Astrocyte (in vitro differentiated cells and primary cell): ENCODE results near the gene GGT5.

ENCODE experiments used
- EZH2 ChIP-seq: IDR thresholded peaks from 2 replicates; pipeline ENCODE4 v1.6.1; 2012; ENCODE audit warnings: mild to moderate bottlenecking, low read length, inconsistent platforms; ENCODE audit not compliant: insufficient read depth
- TF ChIP-seq, protein P1 (sequence below): IDR thresholded peaks from 2 replicates; pipeline ENCODE4 v1.5.1; 2011; ENCODE audit warnings: low read depth, mild to moderate bottlenecking, inconsistent platforms, low read length, moderate library complexity; ENCODE audit not compliant: insufficient read depth

DNA sequence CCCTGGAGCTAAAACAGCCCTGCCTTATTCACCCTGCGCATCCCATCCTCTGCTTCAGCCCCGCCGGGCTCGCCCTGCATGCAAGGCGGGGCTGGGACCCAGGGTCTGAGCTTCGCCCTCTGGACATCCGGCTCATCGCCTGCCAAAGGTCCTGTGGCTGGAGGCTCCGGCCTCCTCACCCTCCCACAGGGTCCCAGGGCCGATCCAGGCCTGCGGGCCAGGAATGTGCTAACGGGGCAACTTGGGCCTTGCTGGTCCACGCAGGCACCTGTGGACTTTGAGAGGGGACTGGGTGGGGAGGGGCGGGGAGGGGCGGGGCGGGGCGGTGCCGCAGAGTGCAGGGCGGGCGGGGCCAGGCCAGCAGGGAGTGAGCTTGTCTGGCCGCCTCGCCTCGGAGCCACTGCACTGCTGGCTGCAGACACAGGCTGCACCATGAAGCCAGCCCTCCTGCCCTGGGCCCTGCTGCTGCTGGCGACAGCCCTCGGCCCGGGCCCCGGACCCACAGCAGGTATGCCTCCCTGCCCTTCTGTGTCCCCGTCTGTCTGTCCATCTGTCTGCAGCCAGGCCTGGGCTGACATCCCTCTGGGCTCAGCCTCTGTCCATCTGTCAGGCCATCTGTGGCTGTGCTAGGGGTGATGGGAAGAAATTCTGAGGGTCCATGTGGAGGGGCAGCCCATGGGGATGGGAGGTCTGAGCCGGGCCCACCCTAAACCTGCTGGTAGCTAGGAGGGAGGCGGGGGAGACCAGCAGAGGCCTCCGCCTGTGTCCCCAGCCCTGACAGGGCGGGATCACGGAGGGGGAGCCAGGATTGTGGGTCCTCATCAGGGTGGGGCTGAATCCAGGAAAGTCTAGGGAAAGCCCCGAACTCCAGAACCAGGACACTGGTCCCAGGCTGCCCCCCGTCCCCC lies 63.5 kb downstream of the GGT5 start, which contains the start of gene SUSD2:
- TF ChIP-seq, protein P1, sequence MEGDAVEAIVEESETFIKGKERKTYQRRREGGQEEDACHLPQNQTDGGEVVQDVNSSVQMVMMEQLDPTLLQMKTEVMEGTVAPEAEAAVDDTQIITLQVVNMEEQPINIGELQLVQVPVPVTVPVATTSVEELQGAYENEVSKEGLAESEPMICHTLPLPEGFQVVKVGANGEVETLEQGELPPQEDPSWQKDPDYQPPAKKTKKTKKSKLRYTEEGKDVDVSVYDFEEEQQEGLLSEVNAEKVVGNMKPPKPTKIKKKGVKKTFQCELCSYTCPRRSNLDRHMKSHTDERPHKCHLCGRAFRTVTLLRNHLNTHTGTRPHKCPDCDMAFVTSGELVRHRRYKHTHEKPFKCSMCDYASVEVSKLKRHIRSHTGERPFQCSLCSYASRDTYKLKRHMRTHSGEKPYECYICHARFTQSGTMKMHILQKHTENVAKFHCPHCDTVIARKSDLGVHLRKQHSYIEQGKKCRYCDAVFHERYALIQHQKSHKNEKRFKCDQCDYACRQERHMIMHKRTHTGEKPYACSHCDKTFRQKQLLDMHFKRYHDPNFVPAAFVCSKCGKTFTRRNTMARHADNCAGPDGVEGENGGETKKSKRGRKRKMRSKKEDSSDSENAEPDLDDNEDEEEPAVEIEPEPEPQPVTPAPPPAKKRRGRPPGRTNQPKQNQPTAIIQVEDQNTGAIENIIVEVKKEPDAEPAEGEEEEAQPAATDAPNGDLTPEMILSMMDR = no peak
- no peak for TF ChIP-seq EZH2
